ENCODE measurements around the gene POLR2H. TPM values are rescaled to one million over a fixed set of nuclear protein-coding genes. Genes with fewer than 3 reads are reported as not detected.

Gene POLR2H
- total RNA-seq, 4 donors from 2014 or later, result 65.1 to 181 (median 95.3) TPM

DNA sequence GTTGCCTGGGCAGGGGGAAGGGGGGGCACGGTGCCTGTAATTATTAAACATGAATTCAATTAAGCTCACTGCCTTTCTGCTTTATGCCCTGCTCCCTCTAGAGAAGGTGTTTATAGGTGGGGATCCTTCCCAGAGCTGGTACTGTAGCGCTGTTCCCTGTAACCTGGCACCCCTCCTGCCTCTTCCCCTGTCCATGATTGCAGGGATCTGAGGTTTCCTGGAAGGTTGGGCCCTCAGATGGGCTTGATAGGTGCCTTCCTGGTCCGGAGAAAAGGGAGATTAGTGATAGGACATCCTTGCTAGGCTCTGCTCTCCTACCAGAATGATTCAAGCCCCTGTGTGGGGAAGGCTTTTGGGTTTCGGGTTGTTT is 26.2 kb upstream of the POLR2H start:
- no peak for TF ChIP-seq EP300 (IDR thresholded peaks at IDR 0.05)
- TF ChIP-seq, protein P1, sequence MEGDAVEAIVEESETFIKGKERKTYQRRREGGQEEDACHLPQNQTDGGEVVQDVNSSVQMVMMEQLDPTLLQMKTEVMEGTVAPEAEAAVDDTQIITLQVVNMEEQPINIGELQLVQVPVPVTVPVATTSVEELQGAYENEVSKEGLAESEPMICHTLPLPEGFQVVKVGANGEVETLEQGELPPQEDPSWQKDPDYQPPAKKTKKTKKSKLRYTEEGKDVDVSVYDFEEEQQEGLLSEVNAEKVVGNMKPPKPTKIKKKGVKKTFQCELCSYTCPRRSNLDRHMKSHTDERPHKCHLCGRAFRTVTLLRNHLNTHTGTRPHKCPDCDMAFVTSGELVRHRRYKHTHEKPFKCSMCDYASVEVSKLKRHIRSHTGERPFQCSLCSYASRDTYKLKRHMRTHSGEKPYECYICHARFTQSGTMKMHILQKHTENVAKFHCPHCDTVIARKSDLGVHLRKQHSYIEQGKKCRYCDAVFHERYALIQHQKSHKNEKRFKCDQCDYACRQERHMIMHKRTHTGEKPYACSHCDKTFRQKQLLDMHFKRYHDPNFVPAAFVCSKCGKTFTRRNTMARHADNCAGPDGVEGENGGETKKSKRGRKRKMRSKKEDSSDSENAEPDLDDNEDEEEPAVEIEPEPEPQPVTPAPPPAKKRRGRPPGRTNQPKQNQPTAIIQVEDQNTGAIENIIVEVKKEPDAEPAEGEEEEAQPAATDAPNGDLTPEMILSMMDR (IDR thresholded peaks at IDR 0.05), result no peak
- TF ChIP-seq POLR2A (IDR thresholded peaks at IDR 0.05), result no peak
- peak overlapping the region; percentile 63 to 98 (median 89) for H3K4me3 ChIP-seq
- no peaks in the 10 kb centered on the region for H3K27me3 ChIP-seq
- no peak for DNase-seq (ENCODE audit: low spot score in 2 of 2)
- peaks cover 0 to 34% (median 23%) of the 10 kb centered on the region in 4 donors for H3K4me1 ChIP-seq
- H3K27ac ChIP-seq, result peak overlapping the region; percentile 94 to 100 (median 98)
- H3K9me3 ChIP-seq, result no peaks in the 10 kb centered on the region
- H3K36me3 ChIP-seq, result peaks cover 0 to 49% (median 29%) of the 10 kb centered on the region in 3 donors
- 58 to 62% methylated on average over 4 of the region's 4 CpGs for WGBS, 2 donors

DNA sequence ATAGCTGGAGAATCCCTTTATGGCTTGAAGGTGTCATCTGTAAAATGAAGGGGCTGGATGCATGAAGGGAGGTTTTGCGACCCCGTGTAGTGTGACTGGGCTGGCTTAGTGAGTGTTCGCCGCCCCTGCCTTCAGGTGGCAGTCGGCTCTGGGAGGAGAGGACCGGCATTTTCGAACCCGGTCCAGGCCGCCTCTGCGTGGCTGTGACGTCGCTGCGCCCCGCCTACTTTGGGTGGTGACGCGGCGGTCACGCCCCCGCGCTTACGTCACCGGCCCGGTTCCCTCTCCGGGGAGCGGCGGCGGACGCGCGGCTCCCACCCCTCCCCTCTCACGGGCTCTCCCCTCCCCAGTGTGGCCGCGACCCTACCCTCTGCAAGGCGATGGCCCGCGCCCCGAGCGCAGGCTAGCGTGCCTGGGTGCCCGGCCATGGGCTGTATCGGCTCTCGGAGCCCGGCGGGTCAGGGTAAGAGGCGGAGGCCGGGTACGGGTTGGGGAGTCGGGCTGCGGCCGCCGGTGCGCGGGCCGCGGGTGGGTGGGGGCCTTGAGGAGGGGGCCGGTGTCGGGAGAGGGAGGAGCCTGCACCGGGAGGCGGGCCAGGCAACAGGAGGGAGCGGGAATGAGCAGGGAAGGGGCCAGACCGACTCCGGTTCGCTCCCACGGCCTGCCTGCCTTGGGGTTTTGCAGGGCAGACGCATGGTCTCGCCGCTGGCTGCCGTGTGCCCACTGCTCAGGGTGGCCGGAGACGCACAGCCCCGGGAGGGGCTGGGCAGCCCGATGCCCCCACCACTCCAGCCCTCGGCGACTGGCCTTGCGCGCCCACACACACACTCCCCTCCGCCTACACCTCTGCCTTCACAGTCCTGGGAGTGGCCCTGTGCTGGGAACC is 25.6 kb upstream of the POLR2H start:
- peak; percentile 82 to 90 for DNase-seq (ENCODE audit: low spot score in 2 of 2)
- Histone ChIP-seq H3K27ac (peak overlapping the region; percentile 94 to 100 (median 98)), H3K36me3 (peaks cover 0 to 43% (median 22%) of the 10 kb centered on the region in 3 donors), H3K4me1 (peaks cover 0 to 34% (median 23%) of the 10 kb centered on the region in 4 donors), H3K9me3 (no peaks in the 10 kb centered on the region), H3K27me3 (no peaks in the 10 kb centered on the region), H3K4me3 (peak overlapping the region; percentile 63 to 98 (median 89))
- peak; percentile 89 to 96 for TF ChIP-seq EP300 (IDR thresholded peaks at IDR 0.05)
- TF ChIP-seq POLR2A (IDR thresholded peaks at IDR 0.05), result peak; percentile 88 to 97
- TF ChIP-seq, protein P1 (IDR thresholded peaks at IDR 0.05), result peak in 1 of 5 experiments; percentile 35
- WGBS, 2 donors, result 0 to 1% methylated on average over 37 to 75 of the region's 77 CpGs

DNA sequence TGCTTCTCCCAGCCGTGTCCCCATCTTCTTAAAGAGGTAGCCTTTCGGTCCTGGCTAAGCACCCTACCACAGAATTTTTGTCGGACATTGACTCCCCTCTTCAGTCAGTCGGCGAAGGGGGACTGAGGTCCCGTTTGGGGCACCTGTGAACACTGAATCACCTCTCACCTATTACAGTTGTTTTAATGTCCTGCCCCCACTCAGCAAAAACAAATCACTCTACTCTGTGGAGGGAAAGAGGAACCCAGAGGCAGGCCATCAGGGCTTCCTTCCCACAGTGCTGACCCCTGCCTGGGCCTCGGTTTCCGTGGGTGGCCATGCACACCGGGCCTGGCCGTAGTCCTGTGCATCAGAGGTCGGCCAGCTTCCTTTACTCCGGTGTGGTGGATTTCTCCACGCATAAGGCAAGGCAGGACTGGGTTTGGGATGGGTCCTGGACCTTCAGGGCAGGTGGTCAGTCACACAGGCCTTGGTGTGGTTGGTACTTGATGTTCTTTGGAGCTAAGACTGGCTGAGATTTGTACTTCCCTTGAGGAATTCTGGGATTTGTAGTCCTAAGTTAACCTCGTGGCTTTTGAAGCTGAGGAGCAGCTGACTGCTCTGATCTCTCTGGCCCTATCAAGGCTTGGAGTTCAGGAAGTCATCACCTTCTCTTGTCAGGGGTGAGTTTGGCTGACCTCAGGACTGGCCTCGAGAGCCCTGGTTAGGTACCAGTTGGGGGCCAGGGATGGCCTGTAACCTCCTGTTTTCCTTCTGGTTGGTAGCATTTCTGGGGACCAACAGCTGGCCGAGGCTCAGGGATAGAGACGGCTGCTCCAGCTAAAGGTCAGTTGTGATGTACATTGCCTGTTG is 24.7 kb upstream of the POLR2H start:
- WGBS, 2 donors, result 7% methylated on average over 16 of the region's 17 CpGs
- TF ChIP-seq POLR2A (IDR thresholded peaks at IDR 0.05) (peak in 1 of 2 donors; percentile 44), EP300 (IDR thresholded peaks at IDR 0.05) (peak; percentile 36 to 80)
- TF ChIP-seq, protein P1 (IDR thresholded peaks at IDR 0.05), result no peak
- H3K4me1 ChIP-seq, result peaks cover 0 to 37% (median 23%) of the 10 kb centered on the region in 4 donors
- peak overlapping the region; percentile 94 to 100 (median 98) for H3K27ac ChIP-seq
- H3K27me3 ChIP-seq, result no peaks in the 10 kb centered on the region
- peak in 1 of 2 donors; percentile 60 for DNase-seq (ENCODE audit: low spot score in 2 of 2)
- peaks cover 0 to 41% (median 15%) of the 10 kb centered on the region in 3 donors for H3K36me3 ChIP-seq
- peak overlapping the region; percentile 63 to 98 (median 89) for H3K4me3 ChIP-seq
- H3K9me3 ChIP-seq, result no peaks in the 10 kb centered on the region

DNA sequence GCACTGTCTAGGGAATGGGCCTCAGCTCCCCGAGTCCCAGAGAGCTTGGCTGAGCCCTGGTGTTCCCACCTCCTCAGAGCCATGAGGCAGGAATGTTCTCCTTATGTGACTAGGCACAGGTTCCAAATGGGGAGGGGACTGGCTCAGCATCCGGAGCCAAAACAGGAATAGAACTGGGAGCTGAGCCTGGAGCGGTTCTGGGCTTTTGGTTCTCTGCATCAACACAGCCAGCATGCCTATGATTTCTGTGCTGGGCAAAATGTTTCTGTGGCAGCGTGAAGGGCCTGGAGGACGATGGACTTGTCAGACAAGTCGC is 24.2 kb upstream of the POLR2H start, which contains the start of gene FAM131A:
Gene FAM131A, plus strand, starts transcription at position 202 of the 316 bp plus-strand sequence. Its CDS starts 31 bp downstream, at position 233.
- DNase-seq (ENCODE audit: low spot score in 2 of 2), result peak in 1 of 2 donors; percentile 45
- Histone ChIP-seq H3K27me3 (no peaks in the 10 kb centered on the region), H3K27ac (peak within 1 kb of the TSS; percentile 94 to 100 (median 98)), H3K4me1 (peaks cover 0 to 37% (median 23%) of the 10 kb centered on the region in 4 donors), H3K9me3 (no peaks in the 10 kb centered on the region), H3K4me3 (peak within 1 kb of the TSS; percentile 63 to 98 (median 89)), H3K36me3 (peaks cover 0 to 41% (median 10%) of the 10 kb centered on the region in 3 donors)
- 45 to 60% methylated on average over 5 to 6 of the region's 6 CpGs for WGBS, 2 donors
- no peak for TF ChIP-seq EP300 (IDR thresholded peaks at IDR 0.05)
- TF ChIP-seq, protein P1 (IDR thresholded peaks at IDR 0.05), result no peak
- no peak for TF ChIP-seq POLR2A (IDR thresholded peaks at IDR 0.05)

Data from tibial nerve (tissue), 4 donors.